ENCODE data around the gene SDCCAG8.

DNA sequence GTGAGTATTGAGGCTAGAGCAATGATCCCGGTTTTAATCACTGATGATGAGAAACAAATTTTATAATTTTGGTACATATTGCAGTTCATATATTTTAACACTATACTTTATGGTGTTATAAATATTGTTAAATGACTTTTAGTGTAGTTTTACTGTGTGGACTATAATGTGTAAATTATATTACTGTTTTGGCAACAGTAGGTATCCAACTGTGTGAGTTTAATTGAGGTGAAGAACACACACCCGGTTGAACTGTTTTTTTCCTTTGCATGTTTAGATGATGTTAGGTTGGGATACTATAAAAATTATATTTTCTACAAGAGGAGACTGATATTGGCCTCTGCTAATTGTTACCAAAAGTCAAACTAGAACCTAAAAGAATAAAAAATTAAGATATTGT lies 166.5 kb downstream of the SDCCAG8 start:
- TF ChIP-seq, protein P1, sequence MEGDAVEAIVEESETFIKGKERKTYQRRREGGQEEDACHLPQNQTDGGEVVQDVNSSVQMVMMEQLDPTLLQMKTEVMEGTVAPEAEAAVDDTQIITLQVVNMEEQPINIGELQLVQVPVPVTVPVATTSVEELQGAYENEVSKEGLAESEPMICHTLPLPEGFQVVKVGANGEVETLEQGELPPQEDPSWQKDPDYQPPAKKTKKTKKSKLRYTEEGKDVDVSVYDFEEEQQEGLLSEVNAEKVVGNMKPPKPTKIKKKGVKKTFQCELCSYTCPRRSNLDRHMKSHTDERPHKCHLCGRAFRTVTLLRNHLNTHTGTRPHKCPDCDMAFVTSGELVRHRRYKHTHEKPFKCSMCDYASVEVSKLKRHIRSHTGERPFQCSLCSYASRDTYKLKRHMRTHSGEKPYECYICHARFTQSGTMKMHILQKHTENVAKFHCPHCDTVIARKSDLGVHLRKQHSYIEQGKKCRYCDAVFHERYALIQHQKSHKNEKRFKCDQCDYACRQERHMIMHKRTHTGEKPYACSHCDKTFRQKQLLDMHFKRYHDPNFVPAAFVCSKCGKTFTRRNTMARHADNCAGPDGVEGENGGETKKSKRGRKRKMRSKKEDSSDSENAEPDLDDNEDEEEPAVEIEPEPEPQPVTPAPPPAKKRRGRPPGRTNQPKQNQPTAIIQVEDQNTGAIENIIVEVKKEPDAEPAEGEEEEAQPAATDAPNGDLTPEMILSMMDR (conservative IDR thresholded peaks at IDR 0.05; ENCODE audit: low read depth, low read length), result no peak
- no peak for TF ChIP-seq EZH2phosphoT487 (IDR thresholded peaks at IDR 0.05; ENCODE audit: borderline replicate concordance, low read length)
